HCT116 (cell line): ENCODE measurements around the gene PPP1R13L.

Source experiments
- CTCF ChIP-seq, 3 experiments: fragments of 200-600 bp in 1 of 3; sonication (generic) in 1 of 3; IDR thresholded peaks in 2 of 3; conservative IDR thresholded peaks in 1 of 3; 2 replicates each; pipeline ENCODE4 v1.5.1; 2012 to 2017; ENCODE audit warnings: low read depth in 2 of 3, low read length in 2 of 3, antibody characterized with exemption in 1 of 3, borderline replicate concordance in 1 of 3, control low read depth in 1 of 3, mild to moderate bottlenecking in 1 of 3, mixed read lengths in 1 of 3, mixed run types in 1 of 3, moderate library complexity in 1 of 3; ENCODE audit not compliant: insufficient read depth in 1 of 3
- FOSL1 ChIP-seq: IDR thresholded peaks from 2 replicates; pipeline ENCODE4 v1.6.1; 2012; ENCODE audit warnings: low read depth
- SIN3A ChIP-seq: IDR thresholded peaks from 2 replicates; pipeline ENCODE4 v1.6.1; 2012; ENCODE audit warnings: low read depth

- TF ChIP-seq CTCF (IDR thresholded peaks at IDR 0.05 in 2 of 3, conservative IDR thresholded peaks at IDR 0.05 in 1 of 3; ENCODE audit: borderline replicate concordance in 1 of 3, insufficient read depth in 1 of 3, low read depth in 2 of 3, low read length in 2 of 3), result no peak
- TF ChIP-seq FOSL1, result no peak
- TF ChIP-seq SIN3A, result no peak
These were observed 15.0 kb upstream of the PPP1R13L start for GRCh38 chr19:45419895-45420294.
